ENCODE data around the gene KIRREL3.

The KIRREL3 gene

DNA sequence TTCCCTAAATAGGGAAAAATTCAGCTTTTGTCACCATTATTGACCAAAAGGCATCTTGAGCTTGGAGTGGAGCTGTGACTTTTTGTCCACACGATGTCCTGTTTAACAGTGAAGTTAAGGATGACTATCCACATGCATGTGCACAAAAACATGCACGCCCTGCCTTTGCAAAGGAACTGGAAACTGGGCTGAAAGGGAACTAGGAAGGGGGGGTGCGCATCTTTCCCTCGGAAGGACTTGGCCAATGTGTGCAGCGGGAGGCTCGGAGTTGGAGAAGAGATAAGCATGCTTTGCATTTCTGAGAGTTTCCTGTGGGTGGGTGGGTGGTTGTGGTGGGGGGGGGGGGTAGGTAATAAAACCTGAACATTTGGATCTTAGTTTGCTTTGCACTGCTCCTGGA is 411 bp upstream of the KIRREL3 start:
- H3K27me3 ChIP-seq (ENCODE audit: control insufficient read depth in 3 of 3, insufficient read depth in 3 of 3, low read depth in 1 of 3, low read length in 3 of 3), result peaks cover 3 to 87% (median 30%) of the 10 kb centered on the region in 3 experiments
- no CpG with 5 or more reads among the region's 6 CpGs for WGBS, 2 donors (ENCODE audit: extremely low coverage in 2 of 2, insufficient read length in 2 of 2, insufficient replicate concordance in 1 of 2)
- H3K4ac ChIP-seq (ENCODE audit: low read length), result no peak overlapping the region
- no peak overlapping the region for H2AFZ ChIP-seq (ENCODE audit: low read length)
- H3K14ac ChIP-seq (ENCODE audit: low read length), result no peak overlapping the region
- no peak overlapping the region for H4K91ac ChIP-seq (ENCODE audit: low read depth, low read length, poor library complexity)
- H3K36me3 ChIP-seq (replicated peaks in 1 of 2; ENCODE audit: control insufficient read depth in 2 of 2, insufficient read depth in 2 of 2, low read length in 2 of 2), result no peaks in the 10 kb centered on the region
- H3K9me3 ChIP-seq (replicated peaks in 1 of 2; ENCODE audit: control insufficient read depth in 2 of 2, insufficient read depth in 1 of 2, low read depth in 1 of 2, low read length in 2 of 2), result no peaks in the 10 kb centered on the region
- no peak overlapping the region for H3K27ac ChIP-seq (replicated peaks; ENCODE audit: low read length)
- H2BK120ac ChIP-seq (ENCODE audit: low read depth, low read length), result no peak overlapping the region
- no peak overlapping the region for H3K18ac ChIP-seq (ENCODE audit: low read length)
- no peak overlapping the region for H3K4me3 ChIP-seq (ENCODE audit: low read length in 2 of 2)
- peaks cover 3 to 14% of the 10 kb centered on the region in 2 donors for H3K4me1 ChIP-seq (ENCODE audit: control insufficient read depth in 2 of 2, insufficient read depth in 1 of 2, low read depth in 1 of 2, low read length in 2 of 2)
- no peak overlapping the region for H4K8ac ChIP-seq (ENCODE audit: low read depth, low read length)
- H2BK15ac ChIP-seq (ENCODE audit: low read length), result no peak overlapping the region
- DNase-seq (ENCODE audit: low spot score), result no peak
- no peak overlapping the region for H2BK12ac ChIP-seq (ENCODE audit: low read length)
- no peak overlapping the region for H2AK5ac ChIP-seq (ENCODE audit: low read depth, low read length)
- no peak overlapping the region for H2BK5ac ChIP-seq (ENCODE audit: low read length)
- H3K4me2 ChIP-seq (ENCODE audit: insufficient read depth, low read length, poor library complexity, severe bottlenecking), result peak overlapping the region; percentile 92
- no peaks in the 10 kb centered on the region for H3K79me1 ChIP-seq (ENCODE audit: low read depth, low read length)
- H3K9ac ChIP-seq (ENCODE audit: low read depth, low read length, poor library complexity), result no peak overlapping the region
- H3K23ac ChIP-seq (ENCODE audit: low read depth, low read length, poor library complexity), result no peak overlapping the region

GRCh38 chr11:126999366-126999765 is 1.2 kb downstream of the KIRREL3 start:
- no peak overlapping the region for H3K4me3 ChIP-seq (ENCODE audit: low read length in 2 of 2)
- H4K8ac ChIP-seq (ENCODE audit: low read depth, low read length), result no peak overlapping the region
- H2BK12ac ChIP-seq (ENCODE audit: low read length), result no peak overlapping the region
- H2BK120ac ChIP-seq (ENCODE audit: low read depth, low read length), result no peak overlapping the region
- H3K36me3 ChIP-seq (replicated peaks in 1 of 2; ENCODE audit: control insufficient read depth in 2 of 2, insufficient read depth in 2 of 2, low read length in 2 of 2), result no peaks in the 10 kb centered on the region
- H3K4ac ChIP-seq (ENCODE audit: low read length), result no peak overlapping the region
- H3K9ac ChIP-seq (ENCODE audit: low read depth, low read length, poor library complexity), result no peak overlapping the region
- no peak overlapping the region for H3K23ac ChIP-seq (ENCODE audit: low read depth, low read length, poor library complexity)
- H2BK5ac ChIP-seq (ENCODE audit: low read length), result no peak overlapping the region
- H4K91ac ChIP-seq (ENCODE audit: low read depth, low read length, poor library complexity), result no peak overlapping the region
- no peak overlapping the region for H3K14ac ChIP-seq (ENCODE audit: low read length)
- no peak overlapping the region for H2BK15ac ChIP-seq (ENCODE audit: low read length)
- H2AK5ac ChIP-seq (ENCODE audit: low read depth, low read length), result peak overlapping the region; percentile 8
- no peak overlapping the region for H2AFZ ChIP-seq (ENCODE audit: low read length)
- H3K4me2 ChIP-seq (ENCODE audit: insufficient read depth, low read length, poor library complexity, severe bottlenecking), result no peak overlapping the region
- no peaks in the 10 kb centered on the region for H3K9me3 ChIP-seq (replicated peaks in 1 of 2; ENCODE audit: control insufficient read depth in 2 of 2, insufficient read depth in 1 of 2, low read depth in 1 of 2, low read length in 2 of 2)
- H3K18ac ChIP-seq (ENCODE audit: low read length), result no peak overlapping the region
- no peaks in the 10 kb centered on the region for H3K79me1 ChIP-seq (ENCODE audit: low read depth, low read length)
- no CpG with 5 or more reads among the region's 5 CpGs for WGBS, 2 donors (ENCODE audit: extremely low coverage in 2 of 2, insufficient read length in 2 of 2, insufficient replicate concordance in 1 of 2)
- peaks cover 3 to 75% (median 30%) of the 10 kb centered on the region in 3 experiments for H3K27me3 ChIP-seq (ENCODE audit: control insufficient read depth in 3 of 3, insufficient read depth in 3 of 3, low read depth in 1 of 3, low read length in 3 of 3)
- no peak for DNase-seq (ENCODE audit: low spot score)
- H3K4me1 ChIP-seq (ENCODE audit: control insufficient read depth in 2 of 2, insufficient read depth in 1 of 2, low read depth in 1 of 2, low read length in 2 of 2), result peaks cover 3 to 11% of the 10 kb centered on the region in 2 donors
- no peak overlapping the region for H3K27ac ChIP-seq (replicated peaks; ENCODE audit: low read length)

GRCh38 chr11:126997641-126998040 is 2.9 kb downstream of the KIRREL3 start:
- H3K4ac ChIP-seq (ENCODE audit: low read length), result no peak overlapping the region

GRCh38 chr11:126997196-126997595 is 3.4 kb downstream of the KIRREL3 start:
- Histone ChIP-seq H3K36me3 (replicated peaks in 1 of 2; ENCODE audit: control insufficient read depth in 2 of 2, insufficient read depth in 2 of 2, low read length in 2 of 2) (no peaks in the 10 kb centered on the region), H4K8ac (ENCODE audit: low read depth, low read length) (no peak overlapping the region), H3K14ac (ENCODE audit: low read length) (no peak overlapping the region), H4K91ac (ENCODE audit: low read depth, low read length, poor library complexity) (no peak overlapping the region), H3K79me1 (ENCODE audit: low read depth, low read length) (no peaks in the 10 kb centered on the region), H3K9ac (ENCODE audit: low read depth, low read length, poor library complexity) (no peak overlapping the region), H2BK5ac (ENCODE audit: low read length) (no peak overlapping the region), H3K4me3 (ENCODE audit: low read length in 2 of 2) (no peak overlapping the region), H2AK5ac (ENCODE audit: low read depth, low read length) (no peak overlapping the region), H3K4me1 (ENCODE audit: control insufficient read depth in 2 of 2, insufficient read depth in 1 of 2, low read depth in 1 of 2, low read length in 2 of 2) (peaks cover 3 to 7% of the 10 kb centered on the region in 2 donors), H3K4me2 (ENCODE audit: insufficient read depth, low read length, poor library complexity, severe bottlenecking) (no peak overlapping the region), H3K4ac (ENCODE audit: low read length) (no peak overlapping the region), H2BK120ac (ENCODE audit: low read depth, low read length) (no peak overlapping the region), H3K18ac (ENCODE audit: low read length) (no peak overlapping the region), H3K9me3 (replicated peaks in 1 of 2; ENCODE audit: control insufficient read depth in 2 of 2, insufficient read depth in 1 of 2, low read depth in 1 of 2, low read length in 2 of 2) (no peaks in the 10 kb centered on the region), H2BK12ac (ENCODE audit: low read length) (no peak overlapping the region), H2BK15ac (ENCODE audit: low read length) (no peak overlapping the region), H3K27me3 (ENCODE audit: control insufficient read depth in 3 of 3, insufficient read depth in 3 of 3, low read depth in 1 of 3, low read length in 3 of 3) (peaks cover 3 to 53% (median 30%) of the 10 kb centered on the region in 3 experiments), H3K23ac (ENCODE audit: low read depth, low read length, poor library complexity) (no peak overlapping the region), H2AFZ (ENCODE audit: low read length) (no peak overlapping the region), H3K27ac (replicated peaks; ENCODE audit: low read length) (no peak overlapping the region)
- WGBS, 2 donors (ENCODE audit: extremely low coverage in 2 of 2, insufficient read length in 2 of 2, insufficient replicate concordance in 1 of 2), result no CpG with 5 or more reads among the region's 5 CpGs
- no peak for DNase-seq (ENCODE audit: low spot score)

More at GRCh38 chr11:126997641-126998040, 2.9 kb downstream of the KIRREL3 start:
- H2BK12ac ChIP-seq (ENCODE audit: low read length), result no peak overlapping the region
- no peak for DNase-seq (ENCODE audit: low spot score)
- H3K79me1 ChIP-seq (ENCODE audit: low read depth, low read length), result no peaks in the 10 kb centered on the region
- H2BK15ac ChIP-seq (ENCODE audit: low read length), result no peak overlapping the region
- H3K14ac ChIP-seq (ENCODE audit: low read length), result no peak overlapping the region
- peaks cover 3 to 58% (median 30%) of the 10 kb centered on the region in 3 experiments for H3K27me3 ChIP-seq (ENCODE audit: control insufficient read depth in 3 of 3, insufficient read depth in 3 of 3, low read depth in 1 of 3, low read length in 3 of 3)
- peaks cover 3 to 7% of the 10 kb centered on the region in 2 donors for H3K4me1 ChIP-seq (ENCODE audit: control insufficient read depth in 2 of 2, insufficient read depth in 1 of 2, low read depth in 1 of 2, low read length in 2 of 2)
- H3K36me3 ChIP-seq (replicated peaks in 1 of 2; ENCODE audit: control insufficient read depth in 2 of 2, insufficient read depth in 2 of 2, low read length in 2 of 2), result no peaks in the 10 kb centered on the region
- H3K9me3 ChIP-seq (replicated peaks in 1 of 2; ENCODE audit: control insufficient read depth in 2 of 2, insufficient read depth in 1 of 2, low read depth in 1 of 2, low read length in 2 of 2), result no peaks in the 10 kb centered on the region
- H4K91ac ChIP-seq (ENCODE audit: low read depth, low read length, poor library complexity), result no peak overlapping the region
- no peak overlapping the region for H2AFZ ChIP-seq (ENCODE audit: low read length)
- no peak overlapping the region for H2BK5ac ChIP-seq (ENCODE audit: low read length)
- H4K8ac ChIP-seq (ENCODE audit: low read depth, low read length), result no peak overlapping the region
- no peak overlapping the region for H3K4me2 ChIP-seq (ENCODE audit: insufficient read depth, low read length, poor library complexity, severe bottlenecking)
- H3K4me3 ChIP-seq (ENCODE audit: low read length in 2 of 2), result no peak overlapping the region
- no CpG with 5 or more reads among the region's 4 CpGs for WGBS, 2 donors (ENCODE audit: extremely low coverage in 2 of 2, insufficient read length in 2 of 2, insufficient replicate concordance in 1 of 2)
- H3K18ac ChIP-seq (ENCODE audit: low read length), result no peak overlapping the region
- no peak overlapping the region for H2AK5ac ChIP-seq (ENCODE audit: low read depth, low read length)
- H3K27ac ChIP-seq (replicated peaks; ENCODE audit: low read length), result no peak overlapping the region
- H2BK120ac ChIP-seq (ENCODE audit: low read depth, low read length), result no peak overlapping the region
- no peak overlapping the region for H3K9ac ChIP-seq (ENCODE audit: low read depth, low read length, poor library complexity)
- no peak overlapping the region for H3K23ac ChIP-seq (ENCODE audit: low read depth, low read length, poor library complexity)

Data from neuronal stem cell (in vitro differentiated cells).